K562 (cell line): Measurements from ENCODE around the gene EEF1A2. TPM values are rescaled to one million over a fixed set of nuclear protein-coding genes. Genes with fewer than 3 reads are reported as not detected.

Source experiments
- ASH1L ChIP-seq: fragments of 450-650 bp; IDR thresholded peaks from 2 replicates; pipeline ENCODE4 v1.6.1; 2018; ENCODE audit warnings: borderline replicate concordance, mild to moderate bottlenecking, low read depth; ENCODE audit not compliant: partially characterized antibody
- BHLHE40 ChIP-seq: IDR thresholded peaks from 2 replicates; pipeline ENCODE4 v1.6.1; 2011; ENCODE audit warnings: low read length, improper control_type of control experiment
- CREM ChIP-seq: IDR thresholded peaks from 2 replicates; pipeline ENCODE4 v1.6.1; 2014; ENCODE audit warnings: antibody characterized with exemption, low read depth
- DIDO1 ChIP-seq: fragments of 450-650 bp; IDR thresholded peaks from 2 replicates; pipeline ENCODE4 v1.6.1; 2016; ENCODE audit warnings: low read depth, missing biosample characterization, missing genetic modification characterization
- DMBX1 ChIP-seq: fragments of 250-450 bp; sonication (Bioruptor Pico); IDR thresholded peaks from 2 replicates; pipeline ENCODE4 v1.8.0; 2022; ENCODE audit warnings: inconsistent platforms, mild to moderate bottlenecking, moderate library complexity, borderline replicate concordance
- EGR1 ChIP-seq: fragments of 450-650 bp; conservative IDR thresholded peaks from 2 replicates; pipeline ENCODE4 v1.6.1; 2017; ENCODE audit warnings: mild to moderate bottlenecking
- FOXA1 ChIP-seq: fragments of 450-650 bp; IDR thresholded peaks from 2 replicates; pipeline ENCODE4 v1.6.1; 2016; ENCODE audit warnings: mild to moderate bottlenecking, borderline replicate concordance
- FOXP1 ChIP-seq: sonication (generic); formaldehyde crosslinking; IDR thresholded peaks from 2 replicates; pipeline ENCODE4 v1.8.0; 2022; ENCODE audit warnings: mild to moderate bottlenecking, missing genetic modification reagents
- MTA3 ChIP-seq: fragments of 450-650 bp; formaldehyde crosslinking; IDR thresholded peaks from 2 replicates; pipeline ENCODE4 v1.6.1; 2017; ENCODE audit warnings: mild to moderate bottlenecking, borderline replicate concordance
- SMC3 ChIP-seq: conservative IDR thresholded peaks from 2 replicates; pipeline ENCODE4 v1.6.1; 2011; ENCODE audit warnings: low read depth, low read length, improper control_type of control experiment; ENCODE audit not compliant: insufficient read depth
- ZBED1 ChIP-seq: IDR thresholded peaks from 2 replicates; pipeline ENCODE4 v1.6.1; 2014
- ZBTB7A ChIP-seq: IDR thresholded peaks from 2 replicates; pipeline ENCODE4 v1.6.1; 2011; ENCODE audit warnings: low read depth, mild to moderate bottlenecking, low read length, moderate library complexity, borderline replicate concordance; ENCODE audit not compliant: control insufficient read depth
- ZNF12 ChIP-seq: sonication (generic); formaldehyde crosslinking; IDR thresholded peaks from 2 replicates; pipeline ENCODE4 v1.4.0; 2020; ENCODE audit warnings: mild to moderate bottlenecking, missing genetic modification reagents
- ZNF197 ChIP-seq: fragments of 200-800 bp; sonication (Bioruptor generic); IDR thresholded peaks from 2 replicates; pipeline ENCODE4 v1.6.1; 2016; ENCODE audit warnings: low read depth, missing genetic modification characterization, missing compliant biosample characterization
- ZNF232 ChIP-seq: sonication (generic); formaldehyde crosslinking; IDR thresholded peaks from 2 replicates; pipeline ENCODE4 v1.8.0; 2022; ENCODE audit warnings: mild to moderate bottlenecking, missing genetic modification reagents
- ZNF583 ChIP-seq: fragments of 250-450 bp; sonication (Bioruptor Pico); IDR thresholded peaks from 2 replicates; pipeline ENCODE4 v1.4.0; 2020
- ZSCAN29 ChIP-seq: fragments of 450-650 bp; IDR thresholded peaks from 2 replicates; pipeline ENCODE4 v1.6.1; 2017
- polyA plus RNA-seq, 8 experiments: library from polyadenylated mRNA; depleted of rRNA in 4 of 8; stranded (reverse) in 5 of 8; unstranded in 3 of 8; fragments of >200 nt; fragmentation: Nextera tagmentation in 2 of 8; fragmentation: Illumina TruSeq in 1 of 8; extraction: Ambion mirVana in 2 of 8; extraction: Trizol in 1 of 8; gene quantifications; 2 replicates each; pipeline versions ENCODE4 v1.2.1 to v1.2.3, GENCODE V29; 2011 to 2014; ENCODE audit warnings: inconsistent platforms in 1 of 8, missing spikeins in 1 of 8
- total RNA-seq, 7 experiments: library from RNA; depleted of rRNA in 6 of 7; stranded (reverse); fragments of >200 nt in 6 of 7; fragmentation: Illumina TruSeq in 2 of 7; extraction: Trizol in 2 of 7; gene quantifications; 2 replicates each; pipeline versions ENCODE4 v1.2.1 to v1.2.3, GENCODE V29; 2011 to 2021; ENCODE audit warnings: low replicate concordance in 1 of 7
- TF ChIP-seq, protein P1 (sequence below): fragments of 250-450 bp; sonication (Bioruptor Pico); IDR thresholded peaks from 2 replicates; pipeline ENCODE4 v1.8.0; 2021; ENCODE audit warnings: borderline replicate concordance, mild to moderate bottlenecking, moderate library complexity; ENCODE audit not compliant: poor library complexity, severe bottlenecking
- TF ChIP-seq, protein P2 (sequence below): IDR thresholded peaks from 2 replicates; pipeline ENCODE4 v1.6.1; 2011; ENCODE audit warnings: borderline replicate concordance, low read depth, mild to moderate bottlenecking, moderate library complexity, low read length; ENCODE audit not compliant: insufficient read depth, poor library complexity, severe bottlenecking
- TF ChIP-seq, protein P3 (sequence below): fragments of 250-450 bp; sonication (Bioruptor Pico); IDR thresholded peaks from 2 replicates; pipeline ENCODE4 v1.8.0; 2022; ENCODE audit warnings: inconsistent platforms
- TF ChIP-seq, protein P4 (sequence below): IDR thresholded peaks from 3 replicates; pipeline ENCODE4 v1.6.1; 2011; ENCODE audit warnings: borderline replicate concordance, mild to moderate bottlenecking; ENCODE audit not compliant: insufficient read length, insufficient read depth
- TF ChIP-seq, protein P5 (sequence below): fragments of 450-650 bp; IDR thresholded peaks from 2 replicates; pipeline ENCODE4 v1.6.1; 2016; ENCODE audit warnings: missing biosample characterization, missing genetic modification characterization

EEF1A2 gene
- total and polyA plus RNA-seq, 9 of the 15 experiments (the other 6 are each of a cell fraction or from before 2014, with no cell fraction given), result 0.04 to 29.6 (median 11.5) TPM

DNA sequence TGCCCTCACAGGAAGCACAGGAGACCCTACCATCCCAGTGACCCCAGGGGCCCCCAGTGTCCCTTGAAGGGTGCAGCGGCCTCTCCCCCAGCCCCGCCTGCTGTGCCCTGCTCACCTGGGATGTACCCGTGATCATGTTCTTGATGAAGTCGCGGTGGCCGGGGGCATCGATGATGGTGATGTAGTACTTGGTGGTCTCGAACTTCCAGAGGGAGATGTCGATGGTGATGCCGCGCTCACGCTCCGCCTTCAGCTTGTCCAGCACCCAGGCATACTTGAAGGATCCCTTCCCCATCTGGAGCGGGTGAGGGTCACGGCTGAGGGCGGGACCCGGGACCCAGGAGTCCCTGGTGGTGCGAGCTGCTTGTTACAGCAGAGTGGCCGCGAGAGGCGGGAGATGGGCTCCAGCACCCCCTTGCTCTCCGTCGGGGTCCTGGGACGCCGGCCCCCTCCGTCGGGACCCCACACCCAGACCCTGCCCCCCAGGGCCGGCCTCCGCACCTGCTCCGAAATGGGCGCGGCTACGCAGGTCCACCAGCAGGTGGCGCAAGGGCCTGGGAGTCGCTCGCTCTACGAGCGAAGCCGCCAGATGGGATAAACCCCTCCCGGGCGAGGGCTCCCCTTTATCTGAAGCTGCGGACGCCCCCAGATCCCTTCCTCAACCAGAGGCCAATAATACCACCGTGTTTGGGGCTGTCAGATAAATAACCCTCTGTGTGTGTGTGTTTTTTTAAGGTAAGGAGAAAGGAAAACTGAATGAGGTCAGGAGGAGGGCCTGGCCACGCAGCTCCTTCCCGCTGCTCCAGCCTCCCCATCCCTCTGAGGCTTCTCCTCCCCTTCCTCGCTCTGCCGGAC lies 2.9 kb downstream of the EEF1A2 start (continued):
- TF ChIP-seq ZNF197 (CRISPR knock-in tag) (no peak), ASH1L (no peak), EGR1 (no peak), DIDO1 (tag) (no peak), ZBTB7A (peak; percentile 93), ZSCAN29 (no peak), CREM (peak; percentile 63), ZNF232 (CRISPR knock-in tag) (no peak), ZNF583 (CRISPR knock-in tag) (no peak), ZNF12 (no peak), SMC3 (peak; percentile 59; the same call in 1 of the 2 replicates), FOXA1 (no peak), FOXP1 (CRISPR knock-in tag) (0 out of 2 replicates have a peak, but pooled peaks have one; percentile 46), DMBX1 (CRISPR knock-in tag) (no peak), ZBED1 (no peak), BHLHE40 (no peak; the same call in 1 of the 2 replicates), MTA3 (0 out of 2 replicates have a peak, but pooled peaks have one; percentile 17)
- TF ChIP-seq, protein P1, sequence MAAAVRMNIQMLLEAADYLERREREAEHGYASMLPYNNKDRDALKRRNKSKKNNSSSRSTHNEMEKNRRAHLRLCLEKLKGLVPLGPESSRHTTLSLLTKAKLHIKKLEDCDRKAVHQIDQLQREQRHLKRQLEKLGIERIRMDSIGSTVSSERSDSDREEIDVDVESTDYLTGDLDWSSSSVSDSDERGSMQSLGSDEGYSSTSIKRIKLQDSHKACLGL (CRISPR knock-in tag), result no peak
- TF ChIP-seq, protein P2, sequence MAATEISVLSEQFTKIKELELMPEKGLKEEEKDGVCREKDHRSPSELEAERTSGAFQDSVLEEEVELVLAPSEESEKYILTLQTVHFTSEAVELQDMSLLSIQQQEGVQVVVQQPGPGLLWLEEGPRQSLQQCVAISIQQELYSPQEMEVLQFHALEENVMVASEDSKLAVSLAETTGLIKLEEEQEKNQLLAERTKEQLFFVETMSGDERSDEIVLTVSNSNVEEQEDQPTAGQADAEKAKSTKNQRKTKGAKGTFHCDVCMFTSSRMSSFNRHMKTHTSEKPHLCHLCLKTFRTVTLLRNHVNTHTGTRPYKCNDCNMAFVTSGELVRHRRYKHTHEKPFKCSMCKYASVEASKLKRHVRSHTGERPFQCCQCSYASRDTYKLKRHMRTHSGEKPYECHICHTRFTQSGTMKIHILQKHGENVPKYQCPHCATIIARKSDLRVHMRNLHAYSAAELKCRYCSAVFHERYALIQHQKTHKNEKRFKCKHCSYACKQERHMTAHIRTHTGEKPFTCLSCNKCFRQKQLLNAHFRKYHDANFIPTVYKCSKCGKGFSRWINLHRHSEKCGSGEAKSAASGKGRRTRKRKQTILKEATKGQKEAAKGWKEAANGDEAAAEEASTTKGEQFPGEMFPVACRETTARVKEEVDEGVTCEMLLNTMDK, result peak; percentile 81
- TF ChIP-seq, protein P3, sequence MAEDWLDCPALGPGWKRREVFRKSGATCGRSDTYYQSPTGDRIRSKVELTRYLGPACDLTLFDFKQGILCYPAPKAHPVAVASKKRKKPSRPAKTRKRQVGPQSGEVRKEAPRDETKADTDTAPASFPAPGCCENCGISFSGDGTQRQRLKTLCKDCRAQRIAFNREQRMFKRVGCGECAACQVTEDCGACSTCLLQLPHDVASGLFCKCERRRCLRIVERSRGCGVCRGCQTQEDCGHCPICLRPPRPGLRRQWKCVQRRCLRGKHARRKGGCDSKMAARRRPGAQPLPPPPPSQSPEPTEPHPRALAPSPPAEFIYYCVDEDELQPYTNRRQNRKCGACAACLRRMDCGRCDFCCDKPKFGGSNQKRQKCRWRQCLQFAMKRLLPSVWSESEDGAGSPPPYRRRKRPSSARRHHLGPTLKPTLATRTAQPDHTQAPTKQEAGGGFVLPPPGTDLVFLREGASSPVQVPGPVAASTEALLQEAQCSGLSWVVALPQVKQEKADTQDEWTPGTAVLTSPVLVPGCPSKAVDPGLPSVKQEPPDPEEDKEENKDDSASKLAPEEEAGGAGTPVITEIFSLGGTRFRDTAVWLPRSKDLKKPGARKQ (CRISPR knock-in tag), result no peak
- TF ChIP-seq, protein P4, sequence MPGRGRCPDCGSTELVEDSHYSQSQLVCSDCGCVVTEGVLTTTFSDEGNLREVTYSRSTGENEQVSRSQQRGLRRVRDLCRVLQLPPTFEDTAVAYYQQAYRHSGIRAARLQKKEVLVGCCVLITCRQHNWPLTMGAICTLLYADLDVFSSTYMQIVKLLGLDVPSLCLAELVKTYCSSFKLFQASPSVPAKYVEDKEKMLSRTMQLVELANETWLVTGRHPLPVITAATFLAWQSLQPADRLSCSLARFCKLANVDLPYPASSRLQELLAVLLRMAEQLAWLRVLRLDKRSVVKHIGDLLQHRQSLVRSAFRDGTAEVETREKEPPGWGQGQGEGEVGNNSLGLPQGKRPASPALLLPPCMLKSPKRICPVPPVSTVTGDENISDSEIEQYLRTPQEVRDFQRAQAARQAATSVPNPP, result no peak
- TF ChIP-seq, protein P5, sequence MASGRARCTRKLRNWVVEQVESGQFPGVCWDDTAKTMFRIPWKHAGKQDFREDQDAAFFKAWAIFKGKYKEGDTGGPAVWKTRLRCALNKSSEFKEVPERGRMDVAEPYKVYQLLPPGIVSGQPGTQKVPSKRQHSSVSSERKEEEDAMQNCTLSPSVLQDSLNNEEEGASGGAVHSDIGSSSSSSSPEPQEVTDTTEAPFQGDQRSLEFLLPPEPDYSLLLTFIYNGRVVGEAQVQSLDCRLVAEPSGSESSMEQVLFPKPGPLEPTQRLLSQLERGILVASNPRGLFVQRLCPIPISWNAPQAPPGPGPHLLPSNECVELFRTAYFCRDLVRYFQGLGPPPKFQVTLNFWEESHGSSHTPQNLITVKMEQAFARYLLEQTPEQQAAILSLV (tag), result no peak
